Measurements from ENCODE around the gene HOXB13. TPM values are rescaled to one million over a fixed set of nuclear protein-coding genes. Genes with fewer than 3 reads are reported as not detected.

Gene HOXB13
- total RNA-seq, 1 experiment from 2014 or later = not detected

- no peaks in the 10 kb centered on the region for H3K36me3 Mint-ChIP-seq (ENCODE audit: insufficient read depth in 1 of 3, low read depth in 3 of 3)
- Histone ChIP-seq H3K4me2 (ENCODE audit: insufficient read depth, insufficient read length, low read length) (no peak overlapping the region), H3K4ac (ENCODE audit: low read depth, low read length) (no peak overlapping the region), H2BK15ac (ENCODE audit: low read depth, low read length) (no peak overlapping the region), H2BK12ac (ENCODE audit: insufficient read length, low read depth, low read length) (no peak overlapping the region), H3K27ac (ENCODE audit: insufficient read length, low read depth, low read length) (no peak overlapping the region), H2BK120ac (ENCODE audit: low read depth, low read length, poor library complexity, severe bottlenecking) (no peak overlapping the region), H4K5ac (ENCODE audit: insufficient read length, low read depth, low read length) (no peak overlapping the region), H3K23ac (ENCODE audit: insufficient read length, low read depth, low read length) (peak overlapping the region; percentile 73), H3K4me1 (ENCODE audit: insufficient read depth, low read length) (no peaks in the 10 kb centered on the region), H3K79me2 (ENCODE audit: insufficient read depth, low read length) (no peaks in the 10 kb centered on the region), H4K91ac (ENCODE audit: insufficient read length, low read depth, low read length) (no peak overlapping the region), H3K27me3 (ENCODE audit: insufficient read depth, low read length) (peaks cover 2% of the 10 kb centered on the region; the same call in 1 of the 2 replicates), H3K9me3 (ENCODE audit: control insufficient read depth, low read depth, low read length) (no peaks in the 10 kb centered on the region), H4K8ac (replicated peaks; ENCODE audit: insufficient read length, low read depth, low read length) (no peak overlapping the region), H2BK5ac (ENCODE audit: insufficient read length, low read length) (no peak overlapping the region), H2BK20ac (ENCODE audit: low read depth, low read length, poor library complexity, severe bottlenecking) (no peak overlapping the region), H3T11ph (ENCODE audit: low read length) (no peak overlapping the region), H2AK5ac (ENCODE audit: insufficient read length, low read length) (no peak overlapping the region), H2AFZ (ENCODE audit: low read length) (no peak overlapping the region), H3K79me1 (ENCODE audit: insufficient read depth, low read depth, low read length, poor library complexity, severe bottlenecking) (no peaks in the 10 kb centered on the region), H4K20me1 (ENCODE audit: control insufficient read depth, insufficient read depth, insufficient read length) (peaks cover 3% of the 10 kb centered on the region), H3K23me2 (ENCODE audit: insufficient read length, low read depth, low read length, poor library complexity, severe bottlenecking) (no peaks in the 10 kb centered on the region), H3K9ac (ENCODE audit: extremely low read depth, insufficient read length, low read length) (no peak overlapping the region), H3K14ac (ENCODE audit: insufficient read depth, low read length) (no peak overlapping the region), H3K18ac (ENCODE audit: insufficient read length, low read depth, low read length) (no peak overlapping the region), H3K56ac (ENCODE audit: insufficient read length, low read depth, low read length) (no peak overlapping the region)
- H3K4me3 Mint-ChIP-seq = no peak overlapping the region
- H3K4me1 Mint-ChIP-seq = peaks cover 3 to 5% of the 10 kb centered on the region in 2 experiments; a peak in 2 of 4 replicates
- no peak overlapping the region for H3K27ac Mint-ChIP-seq
- H3K9me3 Mint-ChIP-seq = no peaks in the 10 kb centered on the region; a peak in 1 of 5 replicates
- peaks cover 99% of the 10 kb centered on the region for H3K27me3 Mint-ChIP-seq (ENCODE audit: low read depth)
- no peak for DNase-seq
- WGBS (ENCODE audit: extremely low coverage, insufficient read length, low lambda C conversion rate) = no CpG with 5 or more reads among the region's 4 CpGs
- TF ChIP-seq CTCF (conservative IDR thresholded peaks at IDR 0.05) = no peak
Measured at GRCh38 chr17:48711128-48711527, 17.4 kb downstream of the HOXB13 start.
